MM.1S (cell line): ENCODE results near the gene SLC6A16.
"Not testable (repeated sequence)": the region's sequence is repeated elsewhere in the genome, so short reads cannot be mapped to it uniquely, and the experiment has no call there.

Experiments
- DNase-seq: peaks from one replicate; pipeline ENCODE4 v3.0.0-alpha.2; 2015
- H2AFZ ChIP-seq: fragments of 300-600 bp; sonication (generic); 2 replicates; pipeline ENCODE4 v1.6.0; 2016; ENCODE audit warnings: antibody characterized with exemption, low read length
- H3F3A ChIP-seq: fragments of 300-600 bp; sonication (generic); 2 replicates; pipeline ENCODE4 v1.6.1; 2016; ENCODE audit warnings: mild to moderate bottlenecking, antibody characterized with exemption, low read length, moderate library complexity, mixed read lengths; ENCODE audit not compliant: insufficient read depth
- H3K27ac ChIP-seq: fragments of 300-600 bp; sonication (generic); 2 replicates; pipeline ENCODE4 v1.5.1; 2016; ENCODE audit warnings: mild to moderate bottlenecking, low read length
- H3K27me3 ChIP-seq: fragments of 300-600 bp; sonication (generic); replicated peaks from 2 replicates; pipeline ENCODE4 v1.6.0; 2016; ENCODE audit warnings: low read length; ENCODE audit not compliant: insufficient read depth
- H3K36me3 ChIP-seq: fragments of 300-600 bp; sonication (generic); replicated peaks from 2 replicates; pipeline ENCODE4 v1.6.1; 2016; ENCODE audit warnings: mild to moderate bottlenecking, low read length, mixed read lengths; ENCODE audit not compliant: insufficient read depth
- H3K4me1 ChIP-seq: fragments of 300-600 bp; sonication (generic); 2 replicates; pipeline ENCODE4 v1.6.1; 2016; ENCODE audit warnings: low read length, mixed read lengths
- H3K4me2 ChIP-seq: fragments of 300-600 bp; sonication (generic); 2 replicates; pipeline ENCODE4 v1.6.0; 2016; ENCODE audit warnings: low read depth, low read length
- H3K4me3 ChIP-seq: fragments of 300-600 bp; sonication (generic); 2 replicates; pipeline ENCODE4 v1.5.1; 2016; ENCODE audit warnings: low read length, mixed read lengths
- H3K79me2 ChIP-seq: fragments of 300-600 bp; sonication (generic); 2 replicates; pipeline ENCODE4 v1.6.1; 2016; ENCODE audit warnings: mixed run types, low read length, mixed read lengths
- H3K9ac ChIP-seq: fragments of 300-600 bp; sonication (generic); 2 replicates; pipeline ENCODE4 v1.6.1; 2016; ENCODE audit warnings: low read length, mixed read lengths
- H3K9me2 ChIP-seq: fragments of 300-600 bp; sonication (generic); replicated peaks from 2 replicates; pipeline ENCODE4 v1.6.1; 2016; ENCODE audit warnings: mild to moderate bottlenecking, low read length, mixed read lengths; ENCODE audit not compliant: insufficient read depth
- H3K9me3 ChIP-seq: fragments of 300-600 bp; sonication (generic); replicated peaks from 2 replicates; pipeline ENCODE4 v1.6.1; 2016; ENCODE audit warnings: mild to moderate bottlenecking, low read length, mixed read lengths; ENCODE audit not compliant: insufficient read depth
- H4K20me1 ChIP-seq: fragments of 300-600 bp; sonication (generic); 2 replicates; pipeline ENCODE4 v1.6.1; 2016; ENCODE audit warnings: mild to moderate bottlenecking, low read length, moderate library complexity, mixed read lengths; ENCODE audit not compliant: insufficient read depth
- EZH2 ChIP-seq: fragments of 300-600 bp; sonication (generic); optimal IDR thresholded peaks from 2 replicates; pipeline ENCODE3; 2017; ENCODE audit warnings: low read depth, mild to moderate bottlenecking, antibody characterized with exemption, low read length, mixed read lengths
- EZH2phosphoT487 ChIP-seq: fragments of 300-600 bp; sonication (generic); IDR thresholded peaks from 2 replicates; pipeline ENCODE4 v1.6.1; 2018; ENCODE audit warnings: antibody characterized with exemption, low read length
- TF ChIP-seq, protein P1 (sequence below): fragments of 300-600 bp; sonication (generic); IDR thresholded peaks from 2 replicates; pipeline ENCODE4 v1.5.1; 2016; ENCODE audit warnings: antibody characterized with exemption, low read length, mixed read lengths

SLC6A16 gene

GRCh38 chr19:49335071-49335783, 10.2 kb upstream of the SLC6A16 start, which contains the start of gene CD37:
TSS of gene CD37 (plus strand) at chr19:49335406. CDS start at chr19:49335541, 135 bp downstream.
- Histone ChIP-seq H4K20me1 (no peaks in the 10 kb centered on the region), H3K9me3 (no peaks in the 10 kb centered on the region), H3K4me2 (peak within 1 kb of the TSS; percentile 88), H3K4me1 (peaks cover 16% of the 10 kb centered on the region), H3K9ac (peak within 1 kb of the TSS; percentile 57; the same call in 1 of the 2 replicates), H3K36me3 (no peaks in the 10 kb centered on the region), H3K27ac (no peak within 1 kb of the TSS; the same call in 1 of the 2 replicates), H3K9me2 (no peaks in the 10 kb centered on the region), H3F3A (no peaks in the 10 kb centered on the region), H3K79me2 (no peaks in the 10 kb centered on the region), H3K27me3 (no peaks in the 10 kb centered on the region), H2AFZ (peak within 1 kb of the TSS; percentile 86), H3K4me3 (peak within 1 kb of the TSS; percentile 82)
- no peak for DNase-seq
- TF ChIP-seq, protein P1, sequence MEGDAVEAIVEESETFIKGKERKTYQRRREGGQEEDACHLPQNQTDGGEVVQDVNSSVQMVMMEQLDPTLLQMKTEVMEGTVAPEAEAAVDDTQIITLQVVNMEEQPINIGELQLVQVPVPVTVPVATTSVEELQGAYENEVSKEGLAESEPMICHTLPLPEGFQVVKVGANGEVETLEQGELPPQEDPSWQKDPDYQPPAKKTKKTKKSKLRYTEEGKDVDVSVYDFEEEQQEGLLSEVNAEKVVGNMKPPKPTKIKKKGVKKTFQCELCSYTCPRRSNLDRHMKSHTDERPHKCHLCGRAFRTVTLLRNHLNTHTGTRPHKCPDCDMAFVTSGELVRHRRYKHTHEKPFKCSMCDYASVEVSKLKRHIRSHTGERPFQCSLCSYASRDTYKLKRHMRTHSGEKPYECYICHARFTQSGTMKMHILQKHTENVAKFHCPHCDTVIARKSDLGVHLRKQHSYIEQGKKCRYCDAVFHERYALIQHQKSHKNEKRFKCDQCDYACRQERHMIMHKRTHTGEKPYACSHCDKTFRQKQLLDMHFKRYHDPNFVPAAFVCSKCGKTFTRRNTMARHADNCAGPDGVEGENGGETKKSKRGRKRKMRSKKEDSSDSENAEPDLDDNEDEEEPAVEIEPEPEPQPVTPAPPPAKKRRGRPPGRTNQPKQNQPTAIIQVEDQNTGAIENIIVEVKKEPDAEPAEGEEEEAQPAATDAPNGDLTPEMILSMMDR = no peak
- TF ChIP-seq EZH2 (no peak), EZH2phosphoT487 (no peak)

DNA sequence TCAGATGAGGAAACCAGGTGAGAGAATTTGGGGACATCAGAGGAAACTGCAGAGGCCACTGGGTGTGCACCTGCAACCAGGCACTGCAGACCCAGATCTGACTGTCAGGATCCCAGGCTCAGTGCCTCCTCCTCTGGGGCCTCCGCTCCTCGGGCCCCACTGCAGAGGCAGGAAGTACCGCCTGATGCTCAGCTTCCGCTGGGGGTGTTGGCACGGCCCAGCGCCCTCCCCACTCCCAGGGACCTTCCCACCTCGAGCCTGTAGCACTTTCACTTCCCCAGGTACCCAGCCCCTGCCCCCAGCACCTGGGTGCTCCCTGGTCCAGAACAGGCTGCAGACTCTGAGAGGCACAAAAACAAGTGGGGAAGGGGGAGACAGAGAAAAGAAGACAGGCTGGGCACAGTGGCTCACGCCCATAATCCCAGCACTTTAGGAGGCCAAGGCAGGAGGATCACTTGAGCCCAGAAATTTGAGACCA, 8.9 kb upstream of the SLC6A16 start:
- Histone ChIP-seq H4K20me1 (no peaks in the 10 kb centered on the region), H3K9me3 (no peaks in the 10 kb centered on the region), H3K4me1 (peaks cover 16% of the 10 kb centered on the region), H3K4me3 (peak overlapping the region; percentile 26; the same call in 1 of the 2 replicates), H3K36me3 (no peaks in the 10 kb centered on the region), H2AFZ (peak overlapping the region; percentile 55), H3K4me2 (peak overlapping the region; percentile 55), H3K27ac (peak overlapping the region; percentile 46; the same call in 1 of the 2 replicates), H3K27me3 (no peaks in the 10 kb centered on the region), H3K9me2 (no peaks in the 10 kb centered on the region), H3K9ac (no peak overlapping the region), H3K79me2 (no peaks in the 10 kb centered on the region), H3F3A (no peaks in the 10 kb centered on the region)
- DNase-seq = peak; percentile 43
- TF ChIP-seq EZH2phosphoT487 (no peak), EZH2 (no peak)
- TF ChIP-seq, protein P1 = no peak

DNA sequence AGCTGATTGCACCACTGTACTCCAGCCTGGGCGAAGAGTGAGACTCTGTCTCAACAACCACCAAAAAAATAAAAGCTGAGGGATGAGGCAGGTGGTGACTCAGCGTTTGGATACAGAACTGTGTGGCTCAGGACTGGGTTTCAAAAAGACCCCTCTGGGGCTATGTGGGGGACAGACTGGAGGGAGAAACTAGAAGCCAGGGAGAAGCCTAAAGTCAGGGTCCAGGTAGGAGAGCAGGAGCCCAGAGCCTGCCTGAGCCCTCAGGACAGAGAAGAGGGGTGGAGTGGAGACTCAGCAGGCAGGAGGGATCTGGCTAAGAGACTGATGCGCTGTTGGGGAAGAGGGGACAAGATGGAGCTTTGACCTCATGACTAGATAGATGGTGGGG, 8.4 kb upstream of the SLC6A16 start:
- Histone ChIP-seq H4K20me1 (no peaks in the 10 kb centered on the region), H3K4me2 (peak overlapping the region; percentile 55), H3K4me3 (peak overlapping the region; percentile 26; the same call in 1 of the 2 replicates), H3K4me1 (peaks cover 16% of the 10 kb centered on the region), H3K27ac (peak overlapping the region; percentile 46; the same call in 1 of the 2 replicates), H3K9ac (no peak overlapping the region), H3K9me3 (no peaks in the 10 kb centered on the region), H3K79me2 (no peaks in the 10 kb centered on the region), H3K27me3 (no peaks in the 10 kb centered on the region), H3K36me3 (no peaks in the 10 kb centered on the region), H2AFZ (peak overlapping the region; percentile 55), H3K9me2 (no peaks in the 10 kb centered on the region), H3F3A (no peaks in the 10 kb centered on the region)
- DNase-seq = no peak
- TF ChIP-seq EZH2phosphoT487 = no peak
- no peak for TF ChIP-seq EZH2
- TF ChIP-seq, protein P1 = no peak

DNA sequence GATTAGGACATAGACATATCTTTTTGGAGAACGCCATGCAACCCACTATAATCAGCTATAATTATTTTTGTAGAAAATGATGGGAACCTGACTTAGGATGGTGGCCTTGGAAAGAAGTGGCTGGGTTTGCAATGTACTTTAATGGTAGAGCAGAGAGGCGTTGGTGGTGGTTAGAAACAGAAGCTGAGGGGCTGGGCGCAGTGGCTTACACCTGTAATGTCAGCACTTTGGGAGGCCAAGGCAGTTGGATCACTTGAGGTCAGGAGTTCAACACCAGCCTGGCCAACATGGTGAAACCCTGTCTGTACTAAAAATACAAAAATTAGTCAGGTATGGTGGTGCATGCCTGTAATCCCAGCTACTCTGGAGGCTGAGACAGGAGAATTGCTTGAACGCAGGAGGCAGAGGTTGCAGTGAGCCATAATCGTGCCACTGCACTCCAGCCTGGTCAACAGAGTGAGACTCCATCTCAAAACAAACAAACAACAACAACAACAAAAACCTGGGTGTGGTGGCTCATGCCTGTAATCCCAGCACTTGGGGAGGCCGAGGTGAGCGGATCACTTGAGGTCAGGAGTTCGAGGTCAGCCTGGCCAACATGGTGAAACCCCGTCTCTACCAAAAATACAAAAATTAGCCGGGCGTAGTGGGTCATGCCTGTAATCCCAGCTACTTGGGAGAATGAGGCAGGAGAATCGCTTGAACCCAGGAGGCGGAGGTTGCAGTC, 7.9 kb upstream of the SLC6A16 start:
- not testable (repeated sequence) for H2AFZ ChIP-seq, DNase-seq, H3K27me3 ChIP-seq, H3K9ac ChIP-seq, H3F3A ChIP-seq, H3K9me2 ChIP-seq, H4K20me1 ChIP-seq, H3K4me3 ChIP-seq, H3K27ac ChIP-seq, H3K9me3 ChIP-seq, H3K36me3 ChIP-seq, H3K79me2 ChIP-seq
- Histone ChIP-seq H3K4me1 (peaks cover 17% of the 10 kb centered on the region), H3K4me2 (peak overlapping the region; percentile 55; the same call in 1 of the 2 replicates)
